Activated CD8-positive, alpha-beta memory T cell treated with anti-CD3 and anti-CD28 coated beads, Interleukin-2, amount 50 U/mL, for 24 hours (primary cell): ENCODE measurements around the gene GRM2.

Experiments
- DNase-seq: peaks from one replicate; pipeline ENCODE4 v3.0.0-alpha.2; 2020; ENCODE audit errors: extremely low read depth

The GRM2 gene

GRCh38 chr3:51706788-51707731 lies at the start of gene GRM2:
Gene GRM2, plus strand, starts transcription at chr3:51707068. Its CDS starts 1,916 bp downstream, at chr3:51708984.
- no peak for DNase-seq

GRCh38 chr3:51657234-51657633 lies 49.6 kb upstream of the GRM2 start:
- no peak for DNase-seq

- no peak for DNase-seq
Observed at GRCh38 chr3:51659942-51660341, 46.9 kb upstream of the GRM2 start.

- no peak for DNase-seq
Observed at GRCh38 chr3:51662456-51662855, 44.4 kb upstream of the GRM2 start.

GRCh38 chr3:51668756-51669155 lies 38.1 kb upstream of the GRM2 start:
- DNase-seq = no peak

- DNase-seq = peak; percentile 51
Observed at GRCh38 chr3:51669241-51670052, 37.4 kb upstream of the GRM2 start.

- DNase-seq = no peak
Observed at GRCh38 chr3:51670053-51670822, 36.6 kb upstream of the GRM2 start.

GRCh38 chr3:51670823-51671733 lies 35.8 kb upstream of the GRM2 start, which contains the start of gene TEX264:
Gene TEX264, plus strand, starts transcription at chr3:51671252. Its CDS starts 3,053 bp downstream, at chr3:51674305.
- peak; percentile 75 for DNase-seq

GRCh38 chr3:51671734-51672475 lies 35.0 kb upstream of the GRM2 start:
- peak; percentile 33 for DNase-seq

GRCh38 chr3:51673181-51673801 lies 33.6 kb upstream of the GRM2 start:
- no peak for DNase-seq

- no peak for DNase-seq
Observed at GRCh38 chr3:51673802-51674654, 32.8 kb upstream of the GRM2 start.

GRCh38 chr3:51675201-51675611 lies 31.7 kb upstream of the GRM2 start:
- DNase-seq = no peak

GRCh38 chr3:51676102-51676640 lies 30.7 kb upstream of the GRM2 start:
- DNase-seq = no peak

GRCh38 chr3:51677358-51677757 lies 29.5 kb upstream of the GRM2 start:
- no peak for DNase-seq

- no peak for DNase-seq
Observed at GRCh38 chr3:51678186-51678585, 28.7 kb upstream of the GRM2 start.

- no peak for DNase-seq
Observed at GRCh38 chr3:51678641-51679040, 28.2 kb upstream of the GRM2 start.

- no peak for DNase-seq
Observed at GRCh38 chr3:51679318-51679717, 27.6 kb upstream of the GRM2 start.

GRCh38 chr3:51679777-51680176 lies 27.1 kb upstream of the GRM2 start:
- no peak for DNase-seq
